GM12878 (cell line): ENCODE data around the gene DARS1. TPM values are rescaled to one million over a fixed set of nuclear protein-coding genes. Genes with fewer than 3 reads are reported as not detected.

Experiments used
- ATAC-seq: fragments of 200-7000 bp; cut with Tn5 transposase; 3 replicates; pipeline ENCODE4 v1.9.1; 2020; ENCODE audit warnings: mild to moderate bottlenecking, moderate library complexity
- BruUV-seq: library from RNA; stranded (reverse); fragments of 400-500 nt; replicated peaks from 2 replicates; lab custom pipeline; 2021; lab: Mats Ljungman, UMichigan
- CTCF ChIA-PET: fragments of 300-600 bp; sonication (Branson Sonifier 250); formaldehyde crosslinking; extraction: SDS; loops from one replicate; lab custom pipeline; 2021; ENCODE audit warnings: inconsistent platforms; lab: Yijun Ruan, JAX
- POLR2A ChIA-PET: fragments of 350-600 bp; formaldehyde crosslinking; extraction: SDS; loops from one replicate; lab custom pipeline; 2021; ENCODE audit warnings: inconsistent platforms; lab: Charles Lee
- RAD21 ChIA-PET: fragments of 300-600 bp; sonication (Branson Sonifier 250); formaldehyde crosslinking; loops from one replicate; lab custom pipeline; 2023; ENCODE audit warnings: antibody characterized with exemption; ENCODE audit not compliant: unreplicated experiment; lab: Charles Lee
- SMC1A ChIA-PET: fragments of 300-600 bp; sonication (Branson Sonifier 250); formaldehyde crosslinking; loops from one replicate; lab custom pipeline; 2023; ENCODE audit not compliant: unreplicated experiment, uncharacterized antibody; lab: Charles Lee
- DNase-seq: peaks from one replicate; pipeline ENCODE4 v3.0.0-alpha.2; 2011; ENCODE audit warnings: low read depth, low spot score
- FAIRE-seq: peaks from 3 replicates; lab custom pipeline; 2011; peaks lifted over from hg19 to GRCh38; lab: Jason Lieb, UNC
- H2AFZ ChIP-seq: 2 replicates; pipeline ENCODE4 v1.6.0; 2011; ENCODE audit warnings: low read depth, low read length, control low read depth; ENCODE audit not compliant: control insufficient read depth
- H3K27ac ChIP-seq: 2 replicates; pipeline ENCODE4 v1.5.1; 2011; ENCODE audit warnings: control low read depth; ENCODE audit not compliant: control insufficient read depth, insufficient read depth
- H3K27me3 ChIP-seq, 2 experiments: replicated peaks in 1 of 2; 2 replicates each; pipeline versions ENCODE4 v1.6.0 to v1.6.1; 2011; ENCODE audit warnings: low read length in 1 of 2; ENCODE audit not compliant: control insufficient read depth in 2 of 2, insufficient read depth in 2 of 2
- H3K36me3 ChIP-seq, 2 experiments: 2 replicates each; pipeline ENCODE4 v1.5.1; 2011; ENCODE audit warnings: low read length in 1 of 2; ENCODE audit not compliant: control insufficient read depth in 2 of 2, insufficient read depth in 2 of 2
- H3K4me1 ChIP-seq: 2 replicates; pipeline ENCODE4 v1.6.1; 2011; ENCODE audit warnings: mild to moderate bottlenecking, low read length, moderate library complexity, mixed read lengths; ENCODE audit not compliant: control insufficient read depth, insufficient read depth
- H3K4me2 ChIP-seq: 2 replicates; pipeline ENCODE4 v1.6.0; 2011; ENCODE audit warnings: control low read depth; ENCODE audit not compliant: control insufficient read depth, insufficient read depth
- H3K4me3 ChIP-seq: fragments of 200-600 bp; sonication (generic); 2 replicates; pipeline ENCODE4 v1.5.1; 2016
- H3K79me2 ChIP-seq: 2 replicates; pipeline ENCODE4 v1.6.0; 2011; ENCODE audit warnings: low read length; ENCODE audit not compliant: control insufficient read depth, insufficient read depth
- H3K9ac ChIP-seq: 2 replicates; pipeline ENCODE4 v1.8.0; 2011; ENCODE audit warnings: low read length, control low read depth, mixed read lengths; ENCODE audit not compliant: control insufficient read depth, insufficient read depth
- H3K9me3 ChIP-seq: replicated peaks from 3 replicates; pipeline ENCODE4 v1.5.1; 2011; ENCODE audit warnings: mild to moderate bottlenecking, low read length; ENCODE audit not compliant: control insufficient read depth, insufficient read depth
- H4K20me1 ChIP-seq: 2 replicates; pipeline ENCODE4 v1.6.0; 2011; ENCODE audit not compliant: control insufficient read depth, insufficient read depth
- ATF2 ChIP-seq: IDR thresholded peaks from 2 replicates; pipeline ENCODE4 v1.6.1; 2012; ENCODE audit warnings: low read length, inconsistent platforms
- EGR1 ChIP-seq, 2 experiments: IDR thresholded peaks; 1 replicate in 1 of 2; 2 replicates in 1 of 2; pipeline ENCODE4 v1.6.1; 2011 to 2012; ENCODE audit warnings: low read depth in 2 of 2, low read length in 2 of 2, borderline replicate concordance in 1 of 2, mild to moderate bottlenecking in 1 of 2, moderate library complexity in 1 of 2
- ESRRA ChIP-seq: IDR thresholded peaks from 2 replicates; pipeline ENCODE4 v1.6.1; 2012; ENCODE audit warnings: mild to moderate bottlenecking, low read length, improper control_type of control experiment
- EZH2 ChIP-seq: IDR thresholded peaks from 2 replicates; pipeline ENCODE4 v1.6.1; 2012; ENCODE audit warnings: low read depth, mild to moderate bottlenecking, control low read depth, inconsistent platforms, low read length, borderline replicate concordance; ENCODE audit not compliant: control insufficient read depth
- HCFC1 ChIP-seq: fragments of 150-350 bp; IDR thresholded peaks from 2 replicates; pipeline ENCODE4 v1.6.1; 2014; ENCODE audit warnings: low read length
- JUNB ChIP-seq: IDR thresholded peaks from 2 replicates; pipeline ENCODE4 v1.6.1; 2016; ENCODE audit warnings: antibody characterized with exemption, mild to moderate bottlenecking
- KDM1A ChIP-seq: fragments of 200-600 bp; sonication (generic); IDR thresholded peaks from 2 replicates; pipeline ENCODE4 v1.6.1; 2016; ENCODE audit warnings: borderline replicate concordance
- KLF5 ChIP-seq: fragments of 450-650 bp; IDR thresholded peaks from 2 replicates; pipeline ENCODE4 v1.6.1; 2014; ENCODE audit warnings: mild to moderate bottlenecking; ENCODE audit not compliant: partially characterized antibody
- MEF2B ChIP-seq: fragments of 450-650 bp; IDR thresholded peaks from 2 replicates; pipeline ENCODE4 v1.6.1; 2018; ENCODE audit warnings: mild to moderate bottlenecking, moderate library complexity; ENCODE audit not compliant: partially characterized antibody, poor library complexity, severe bottlenecking
- PBX3 ChIP-seq: IDR thresholded peaks from 2 replicates; pipeline ENCODE4 v1.6.1; 2011; ENCODE audit warnings: mild to moderate bottlenecking, low read depth, low read length, moderate library complexity; ENCODE audit not compliant: insufficient replicate concordance
- POLR2A ChIP-seq: IDR thresholded peaks from 2 replicates; pipeline ENCODE4 v1.6.1; 2011; ENCODE audit warnings: low read depth, mild to moderate bottlenecking, low read length
- SUZ12 ChIP-seq: fragments of 200-600 bp; sonication (generic); IDR thresholded peaks from one replicate; pipeline ENCODE4 v1.6.1; 2018; ENCODE audit warnings: antibody characterized with exemption, mild to moderate bottlenecking; ENCODE audit not compliant: unreplicated experiment
- WRNIP1 ChIP-seq: IDR thresholded peaks from 2 replicates; pipeline ENCODE4 v1.6.1; 2011; ENCODE audit warnings: low read depth, low read length, improper control_type of control experiment, borderline replicate concordance
- ZBTB11 ChIP-seq: fragments of 450-650 bp; formaldehyde crosslinking; IDR thresholded peaks from 2 replicates; pipeline ENCODE4 v1.5.0; 2022; ENCODE audit warnings: mild to moderate bottlenecking, missing genetic modification characterization
- WGBS: methylation state at CpG from one replicate; pipeline ENCODE4 v1.1.6; 2016; ENCODE audit warnings: low lambda C conversion rate; ENCODE audit not compliant: insufficient replicate concordance, insufficient coverage; ENCODE audit errors: missing lambda C conversion rate; 5-methylcytosine and 5-hydroxymethylcytosine counted together
- in situ Hi-C: fragments of 300-500 bp; cut with MboI; formaldehyde crosslinking; loops from 9 replicates; pipeline ENCODE4 v1.14.3; 2018; ENCODE audit warnings: mixed read lengths
- intact Hi-C: fragments of 100-400 bp; cut with micrococcal nuclease; formaldehyde crosslinking; loops from one replicate; pipeline ENCODE4 v1.14.2; 2022; ENCODE audit not compliant: unreplicated experiment
- polyA plus RNA-seq, 11 experiments: library from polyadenylated mRNA; depleted of rRNA in 4 of 11; unstranded in 6 of 11; stranded (reverse) in 5 of 11; fragments of >200 nt; fragmentation: Nextera tagmentation in 4 of 11; fragmentation: Illumina TruSeq in 1 of 11; extraction: Ambion mirVana in 4 of 11; extraction: Trizol in 1 of 11; gene quantifications; 1 replicate in 1 of 11; 2 replicates in 10 of 11; pipeline versions ENCODE4 v1.2.1 to v1.2.3, GENCODE V29; 2011 to 2016; ENCODE audit warnings: inconsistent platforms in 2 of 11, missing spikeins in 2 of 11, low read depth in 1 of 11
- total RNA-seq, 4 experiments: library from RNA; depleted of rRNA in 3 of 4; stranded (reverse); fragments of >200 nt in 3 of 4; fragmentation: Illumina TruSeq in 1 of 4; extraction: Trizol in 1 of 4; gene quantifications; 2 replicates each; pipeline versions ENCODE4 v1.2.1 to v1.2.3, GENCODE V29; 2013 to 2021

DARS1 gene
- total and polyA plus RNA-seq, 10 of the 15 experiments (the other 5 are each of a cell fraction or from before 2014, with no cell fraction given) = 91.0 to 387 (median 137) TPM

GRCh38 chr2:136016836-136017235 lies 31.4 kb upstream of the DARS1 start:
- DNase-seq = no peak
- TF ChIP-seq HCFC1 (no peak), EGR1 (IDR thresholded peaks at IDR 0.05; ENCODE audit: borderline replicate concordance in 1 of 2, low read depth in 2 of 2, low read length in 2 of 2) (no peak), MEF2B (no peak), ZBTB11 (no peak), WRNIP1 (no peak), POLR2A (no peak), EZH2 (no peak), KDM1A (no peak), SUZ12 (no peak), ATF2 (no peak), KLF5 (no peak), PBX3 (no peak), ESRRA (no peak), JUNB (no peak)
- Histone ChIP-seq H3K9ac (no peak overlapping the region), H3K4me3 (no peak overlapping the region), H3K27ac (no peak overlapping the region), H3K27me3 (no peaks in the 10 kb centered on the region), H2AFZ (no peak overlapping the region), H4K20me1 (no peaks in the 10 kb centered on the region), H3K36me3 (no peaks in the 10 kb centered on the region), H3K79me2 (no peaks in the 10 kb centered on the region), H3K4me2 (no peak overlapping the region), H3K4me1 (peaks cover 8% of the 10 kb centered on the region), H3K9me3 (no peaks in the 10 kb centered on the region)
- CTCF ChIA-PET = interaction anchor here (0.7 to 4.6 kb wide), 11 partner anchors 11 to 1246 kb away, joined by 3 to 33 read pairs (median 12); no protein-coding TSS in a partner anchor
- RAD21 ChIA-PET = interaction anchor here (0.8 to 10.0 kb wide), 12 partner anchors 11 to 367 kb away, joined by 3 to 182 read pairs (median 14); partner anchors contain the start of gene DARS1
- no peak for FAIRE-seq
- SMC1A ChIA-PET = interaction anchor here (0.7 to 25.6 kb wide), 20 partner anchors 10 to 1190 kb away, joined by 3 to 961 read pairs (median 6); partner anchors contain the start of gene DARS1
- in situ Hi-C loops (no loop called here), intact Hi-C loops (no loop called here)
- ATAC-seq = no peak
- POLR2A ChIA-PET = interaction anchor here (0.6 to 6.1 kb wide), 12 partner anchors 8 to 91 kb away, joined by 3 to 47 read pairs (median 11); partner anchors contain the start of gene DARS1
- no TSS peak for BruUV-seq
- 60% methylated on average over 3 of the region's 3 CpGs for WGBS
